GM18867 (cell line): ENCODE data around the gene WTIP.
"Not testable (repeated sequence)": the region's sequence is repeated elsewhere in the genome, so short reads cannot be mapped to it uniquely, and the experiment has no call there.

Experiments used
- ATAC-seq: cut with Tn5 transposase; IDR thresholded peaks from one replicate; pipeline ENCODE4 v1.9.1; 2021; ENCODE audit warnings: mild to moderate bottlenecking, moderate library complexity; ENCODE audit not compliant: unreplicated experiment

Gene WTIP

GRCh38 chr19:34480971-34481841, at the start of gene WTIP:
Gene WTIP (plus strand): TSS chr19:34481758. CDS start chr19:34481975, 217 bp downstream.
- ATAC-seq, result no peak

GRCh38 chr19:34432797-34433196, 48.8 kb upstream of the WTIP start:
- no peak for ATAC-seq

- ATAC-seq, result no peak
Observed at GRCh38 chr19:34436716-34437115, 44.8 kb upstream of the WTIP start.

- ATAC-seq, result no peak
Observed at GRCh38 chr19:34448191-34448590, 33.4 kb upstream of the WTIP start.

GRCh38 chr19:34452723-34453122, 28.8 kb upstream of the WTIP start:
- ATAC-seq, result no peak

GRCh38 chr19:34454091-34454490, 27.5 kb upstream of the WTIP start:
- no peak for ATAC-seq

GRCh38 chr19:34454685-34455084, 26.9 kb upstream of the WTIP start:
- ATAC-seq, result no peak

- ATAC-seq, result not testable (repeated sequence)
Observed at GRCh38 chr19:34455783-34456480, 25.6 kb upstream of the WTIP start.

GRCh38 chr19:34457446-34457845, 24.1 kb upstream of the WTIP start:
- no peak for ATAC-seq

GRCh38 chr19:34458677-34459076, 22.9 kb upstream of the WTIP start:
- no peak for ATAC-seq

GRCh38 chr19:34459614-34460013, 21.9 kb upstream of the WTIP start:
- ATAC-seq, result no peak

- no peak for ATAC-seq
Observed at GRCh38 chr19:34461375-34462100, 20.0 kb upstream of the WTIP start.

GRCh38 chr19:34464785-34465184, 16.8 kb upstream of the WTIP start:
- ATAC-seq, result not testable (repeated sequence)

- ATAC-seq, result no peak
Observed at GRCh38 chr19:34468409-34468808, 13.1 kb upstream of the WTIP start.

- ATAC-seq, result not testable (repeated sequence)
Observed at GRCh38 chr19:34469026-34469425, 12.5 kb upstream of the WTIP start.

GRCh38 chr19:34471906-34472700, 9.5 kb upstream of the WTIP start:
- no peak for ATAC-seq

- ATAC-seq, result no peak
Observed at GRCh38 chr19:34474233-34474989, 7.1 kb upstream of the WTIP start.

- no peak for ATAC-seq
Observed at GRCh38 chr19:34475026-34475974, 6.3 kb upstream of the WTIP start.
